Measurements from ENCODE around the gene CERCAM.

CERCAM gene

GRCh38 chr9:128393145-128393775 is 27.4 kb upstream of the CERCAM start:
- TF ChIP-seq CTCF (IDR thresholded peaks at IDR 0.05; ENCODE audit: extremely low read depth, insufficient read depth, missing control alignments) = no peak
- in situ Hi-C loops (cut with MboI; ENCODE audit: low pct_unique_long_range_greater_than_20kb, low sequenced_read_pairs, unreplicated experiment) = no loop called here
- DNase-seq (ENCODE audit: low spot score) = no peak

GRCh38 chr9:128393970-128394369 is 26.7 kb upstream of the CERCAM start:
- DNase-seq (ENCODE audit: low spot score) = no peak
- no peak for TF ChIP-seq CTCF (IDR thresholded peaks at IDR 0.05; ENCODE audit: extremely low read depth, insufficient read depth, missing control alignments)
- in situ Hi-C loops (cut with MboI; ENCODE audit: low pct_unique_long_range_greater_than_20kb, low sequenced_read_pairs, unreplicated experiment) = no loop called here

GRCh38 chr9:128394379-128395168 is 26.1 kb upstream of the CERCAM start:
- in situ Hi-C loops (cut with MboI; ENCODE audit: low pct_unique_long_range_greater_than_20kb, low sequenced_read_pairs, unreplicated experiment) = no loop called here
- TF ChIP-seq CTCF (IDR thresholded peaks at IDR 0.05; ENCODE audit: extremely low read depth, insufficient read depth, missing control alignments) = no peak

GRCh38 chr9:128396970-128397613 is 23.6 kb upstream of the CERCAM start:
- TF ChIP-seq CTCF (IDR thresholded peaks at IDR 0.05; ENCODE audit: extremely low read depth, insufficient read depth, missing control alignments) = no peak
- no peak for DNase-seq (ENCODE audit: low spot score)
- in situ Hi-C loops (cut with MboI; ENCODE audit: low pct_unique_long_range_greater_than_20kb, low sequenced_read_pairs, unreplicated experiment) = no loop called here

More at GRCh38 chr9:128394379-128395168, 26.1 kb upstream of the CERCAM start:
- DNase-seq (ENCODE audit: low spot score) = no peak

GRCh38 chr9:128397831-128398230 is 22.8 kb upstream of the CERCAM start:
- no peak for DNase-seq (ENCODE audit: low spot score)
- TF ChIP-seq CTCF (IDR thresholded peaks at IDR 0.05; ENCODE audit: extremely low read depth, insufficient read depth, missing control alignments) = no peak
- in situ Hi-C loops (cut with MboI; ENCODE audit: low pct_unique_long_range_greater_than_20kb, low sequenced_read_pairs, unreplicated experiment) = no loop called here

GRCh38 chr9:128399861-128400260 is 20.8 kb upstream of the CERCAM start:
- no peak for TF ChIP-seq CTCF (IDR thresholded peaks at IDR 0.05; ENCODE audit: extremely low read depth, insufficient read depth, missing control alignments)
- in situ Hi-C loops (cut with MboI; ENCODE audit: low pct_unique_long_range_greater_than_20kb, low sequenced_read_pairs, unreplicated experiment) = no loop called here
- no peak for DNase-seq (ENCODE audit: low spot score)
